Peyer's patch (tissue), 4 donors: ENCODE measurements around the gene OSBPL3. TPM values are rescaled to one million over a fixed set of nuclear protein-coding genes. Genes with fewer than 3 reads are reported as not detected.
A peak's percentile ranks its signal among the peaks of the same experiment; 100 is the strongest.

Source experiments
- DNase-seq, 3 donors: peaks; one replicate each; pipeline ENCODE4 v3.0.0-alpha.2; 2017 to 2019
- H3K27ac ChIP-seq, 4 donors: fragments of 200-600 bp; sonication (generic); one replicate each; pipeline ENCODE4 v1.5.1; 2016 to 2019
- H3K27me3 ChIP-seq, 2 donors: fragments of 200-600 bp; sonication (generic); one replicate each; pipeline ENCODE4 v1.5.1; 2019
- H3K36me3 ChIP-seq, 3 donors: fragments of 200-600 bp; sonication (generic); one replicate each; pipeline ENCODE4 v1.5.1; 2016 to 2019
- H3K4me1 ChIP-seq, 4 donors: fragments of 200-600 bp; sonication (generic); one replicate each; pipeline ENCODE4 v1.5.1; 2016 to 2019
- H3K4me3 ChIP-seq, 4 donors: fragments of 200-600 bp; sonication (generic); 1 replicate in 3 of 4; 2 replicates in 1 of 4; pipeline ENCODE4 v1.5.1; 2016 to 2019; ENCODE audit warnings: mild to moderate bottlenecking in 1 of 4
- H3K9me3 ChIP-seq, 4 donors: fragments of 200-600 bp; sonication (generic); one replicate each; pipeline ENCODE4 v1.5.1; 2016 to 2019; ENCODE audit warnings: mild to moderate bottlenecking in 1 of 4
- CTCF ChIP-seq, 6 experiments: fragments of 450-650 bp in 4 of 6; fragments of 200-600 bp in 2 of 6; sonication (generic) in 1 of 6; IDR thresholded peaks; one replicate each; pipeline ENCODE4 v1.5.1; 2017 to 2019; ENCODE audit warnings: antibody characterized with exemption in 6 of 6, mild to moderate bottlenecking in 3 of 6, moderate library complexity in 1 of 6
- POLR2A ChIP-seq, 2 donors: fragments of 450-650 bp; IDR thresholded peaks; one replicate each; pipeline ENCODE4 v1.5.1; 2017; ENCODE audit warnings: antibody characterized with exemption in 2 of 2, mild to moderate bottlenecking in 2 of 2, moderate library complexity in 2 of 2
- total RNA-seq, 4 donors: library from RNA; depleted of rRNA; stranded (reverse); fragments of >200 nt; gene quantifications; one replicate each; pipeline ENCODE4 v1.1.0, GENCODE V29; 2016

The OSBPL3 gene
- total RNA-seq, 4 donors from 2014 or later = 20.1 to 67.7 (median 22.2) TPM

- Histone ChIP-seq H3K36me3 (no peaks in the 10 kb centered on the region), H3K4me1 (peaks cover 0 to 13% (median 11%) of the 10 kb centered on the region in 4 donors), H3K4me3 (no peak overlapping the region), H3K27ac (no peak overlapping the region), H3K9me3 (no peaks in the 10 kb centered on the region), H3K27me3 (no peaks in the 10 kb centered on the region)
- TF ChIP-seq POLR2A (IDR thresholded peaks at IDR 0.05) = no peak
- TF ChIP-seq CTCF (IDR thresholded peaks at IDR 0.05) = no peak
- no peak for DNase-seq
Measured at GRCh38 chr7:24816868-24817267, 163.1 kb downstream of the OSBPL3 start.

- DNase-seq = peak in 2 of 3 donors; percentile 55 to 84
- no peaks in the 10 kb centered on the region for H3K4me1 ChIP-seq
- H3K36me3 ChIP-seq = no peaks in the 10 kb centered on the region
- H3K27me3 ChIP-seq = no peaks in the 10 kb centered on the region
- H3K9me3 ChIP-seq = no peaks in the 10 kb centered on the region
- no peak overlapping the region for H3K4me3 ChIP-seq
- TF ChIP-seq POLR2A (IDR thresholded peaks at IDR 0.05) (no peak), CTCF (IDR thresholded peaks at IDR 0.05) (peak; percentile 64 to 85 (median 80))
- no peak overlapping the region for H3K27ac ChIP-seq
Measured at GRCh38 chr7:24812305-24812945, 167.6 kb downstream of the OSBPL3 start.

GRCh38 chr7:24808518-24808917 lies 171.5 kb downstream of the OSBPL3 start:
- Histone ChIP-seq H3K27me3 (no peaks in the 10 kb centered on the region), H3K9me3 (no peaks in the 10 kb centered on the region), H3K36me3 (peaks cover 0 to 9% (median 0%) of the 10 kb centered on the region in 3 donors), H3K4me1 (no peaks in the 10 kb centered on the region), H3K27ac (no peak overlapping the region), H3K4me3 (no peak overlapping the region)
- no peak for DNase-seq
- no peak for TF ChIP-seq POLR2A (IDR thresholded peaks at IDR 0.05)
- TF ChIP-seq CTCF (IDR thresholded peaks at IDR 0.05) = no peak

GRCh38 chr7:24802300-24802699 lies 177.7 kb downstream of the OSBPL3 start:
- no peaks in the 10 kb centered on the region for H3K9me3 ChIP-seq
- no peaks in the 10 kb centered on the region for H3K27me3 ChIP-seq
- H3K36me3 ChIP-seq = peaks cover 0 to 10% (median 0%) of the 10 kb centered on the region in 3 donors
- H3K27ac ChIP-seq = no peak overlapping the region
- DNase-seq = no peak
- no peak for TF ChIP-seq POLR2A (IDR thresholded peaks at IDR 0.05)
- TF ChIP-seq CTCF (IDR thresholded peaks at IDR 0.05) = no peak
- H3K4me1 ChIP-seq = no peaks in the 10 kb centered on the region
- H3K4me3 ChIP-seq = no peak overlapping the region

GRCh38 chr7:24801883-24802282 lies 178.1 kb downstream of the OSBPL3 start:
- Histone ChIP-seq H3K27me3 (no peaks in the 10 kb centered on the region), H3K4me1 (no peaks in the 10 kb centered on the region), H3K36me3 (peaks cover 0 to 10% (median 0%) of the 10 kb centered on the region in 3 donors), H3K4me3 (no peak overlapping the region), H3K9me3 (no peaks in the 10 kb centered on the region), H3K27ac (no peak overlapping the region)
- no peak for DNase-seq
- TF ChIP-seq POLR2A (IDR thresholded peaks at IDR 0.05) (no peak), CTCF (IDR thresholded peaks at IDR 0.05) (no peak)
